Endothelial cell of umbilical vein (primary cell): ENCODE measurements around the gene CSGALNACT2. TPM values are rescaled to one million over a fixed set of nuclear protein-coding genes. Genes with fewer than 3 reads are reported as not detected.

Experiments
- BruUV-seq: library from RNA; stranded (reverse); fragments of 400-500 nt; replicated peaks from 2 replicates; lab custom pipeline; 2021; lab: Mats Ljungman, UMichigan
- CTCF ChIA-PET: fragments of 300-600, 350-600 bp; sonication (Branson Sonifier 250); formaldehyde crosslinking; loops from one replicate; lab custom pipeline; 2021; ENCODE audit warnings: antibody characterized with exemption, inconsistent platforms; lab: Charles Lee
- POLR2A ChIA-PET: fragments of 300-600, 350-600 bp; sonication (Branson Sonifier 250); formaldehyde crosslinking; loops from one replicate; lab custom pipeline; 2021; ENCODE audit warnings: antibody characterized with exemption, inconsistent platforms; lab: Charles Lee
- DNase-seq: peaks from one replicate; pipeline ENCODE4 v3.0.0-alpha.2; 2011; ENCODE audit warnings: low read depth, low spot score
- FAIRE-seq: peaks from 2 replicates; lab custom pipeline; 2011; peaks lifted over from hg19 to GRCh38; lab: Jason Lieb, UNC
- H2AFZ ChIP-seq: 2 replicates; pipeline ENCODE4 v1.6.0; 2012; ENCODE audit warnings: low read depth, low read length, control low read depth, inconsistent platforms
- H3K27ac ChIP-seq: 2 replicates; pipeline ENCODE4 v1.5.1; 2011; ENCODE audit warnings: low read depth, mild to moderate bottlenecking, control low read depth, low read length, moderate library complexity; ENCODE audit not compliant: insufficient read depth
- H3K27me3 ChIP-seq, 2 experiments: 2 replicates each; pipeline versions ENCODE4 v1.6.0 to v1.6.1; 2011; ENCODE audit warnings: low read length in 2 of 2, mixed read lengths in 1 of 2; ENCODE audit not compliant: control insufficient read depth in 2 of 2, insufficient read depth in 2 of 2
- H3K36me3 ChIP-seq, 2 experiments: 2 replicates in 1 of 2; 3 replicates in 1 of 2; pipeline ENCODE4 v1.5.1; 2011; ENCODE audit warnings: low read length in 2 of 2, mild to moderate bottlenecking in 1 of 2, moderate library complexity in 1 of 2; ENCODE audit not compliant: control insufficient read depth in 2 of 2, insufficient read depth in 2 of 2; ENCODE audit errors: extremely low read depth in 1 of 2
- H3K4me1 ChIP-seq: 3 replicates; pipeline ENCODE4 v1.5.1; 2011; ENCODE audit warnings: mild to moderate bottlenecking, low read length; ENCODE audit not compliant: control insufficient read depth, insufficient read depth; ENCODE audit errors: extremely low read depth
- H3K4me2 ChIP-seq: 2 replicates; pipeline ENCODE4 v1.6.1; 2011; ENCODE audit warnings: low read length, control low read depth, mixed read lengths; ENCODE audit not compliant: insufficient read depth
- H3K4me3 ChIP-seq, 3 experiments: fragments of 200-600 bp in 1 of 3; sonication (generic), shearing (Covaris generic) in 1 of 3; replicated peaks in 1 of 3; 2 replicates each; pipeline ENCODE4 v1.5.1; 2011 to 2016; ENCODE audit warnings: control low read depth in 3 of 3, low read length in 3 of 3, mild to moderate bottlenecking in 2 of 3, inconsistent platforms in 1 of 3, low read depth in 1 of 3, moderate library complexity in 1 of 3; ENCODE audit not compliant: insufficient read depth in 1 of 3
- H3K79me2 ChIP-seq: 2 replicates; pipeline ENCODE4 v1.6.0; 2012; ENCODE audit warnings: low read length, inconsistent platforms; ENCODE audit not compliant: control insufficient read depth, insufficient read depth
- H3K9ac ChIP-seq: replicated peaks from 2 replicates; pipeline ENCODE3; 2011; ENCODE audit warnings: low read length, control low read depth; ENCODE audit not compliant: insufficient read depth; ENCODE audit errors: extremely low read depth
- H3K9me1 ChIP-seq: replicated peaks from 3 replicates; pipeline ENCODE4 v1.6.0; 2011; ENCODE audit warnings: mild to moderate bottlenecking, low read length; ENCODE audit not compliant: control insufficient read depth, insufficient read depth; ENCODE audit errors: extremely low read depth
- H3K9me3 ChIP-seq: replicated peaks from 2 replicates; pipeline ENCODE4 v1.5.1; 2012; ENCODE audit warnings: low read length, inconsistent platforms; ENCODE audit not compliant: control insufficient read depth, insufficient read depth
- H4K20me1 ChIP-seq: replicated peaks from 2 replicates; pipeline ENCODE3; 2011; ENCODE audit warnings: mild to moderate bottlenecking, low read length; ENCODE audit not compliant: control insufficient read depth, insufficient read depth; ENCODE audit errors: extremely low read depth
- CTCF ChIP-seq, 2 donors: IDR thresholded peaks; 1 replicate in 1 of 2; 2 replicates in 1 of 2; pipeline ENCODE4 v1.5.1; 2011; ENCODE audit warnings: low read length in 2 of 2, mild to moderate bottlenecking in 2 of 2, moderate library complexity in 2 of 2, control low read depth in 1 of 2, inconsistent platforms in 1 of 2, low read depth in 1 of 2; ENCODE audit not compliant: insufficient read depth in 1 of 2; ENCODE audit errors: extremely low read depth in 1 of 2
- EZH2 ChIP-seq: IDR thresholded peaks from 2 replicates; pipeline ENCODE4 v1.6.1; 2012; ENCODE audit warnings: borderline replicate concordance, low read depth, mild to moderate bottlenecking, moderate library complexity, low read length, inconsistent platforms; ENCODE audit not compliant: severe bottlenecking
- FOS ChIP-seq: IDR thresholded peaks from 2 replicates; pipeline ENCODE4 v1.6.1; 2011; ENCODE audit warnings: mild to moderate bottlenecking, low read length, moderate library complexity, borderline replicate concordance; ENCODE audit not compliant: insufficient read depth
- GATA2 ChIP-seq: IDR thresholded peaks from 2 replicates; pipeline ENCODE4 v1.7.0; 2011; ENCODE audit warnings: low read depth, mild to moderate bottlenecking, moderate library complexity, mixed read lengths, low read length; ENCODE audit not compliant: insufficient read length, insufficient read depth
- JUN ChIP-seq: IDR thresholded peaks from 2 replicates; pipeline ENCODE4 v1.6.1; 2011; ENCODE audit warnings: borderline replicate concordance, low read depth; ENCODE audit not compliant: insufficient read length, insufficient read depth
- MAX ChIP-seq: IDR thresholded peaks from 2 replicates; pipeline ENCODE4 v1.6.1; 2011; ENCODE audit not compliant: insufficient read depth, insufficient read length
- MYC ChIP-seq: IDR thresholded peaks from one replicate; pipeline ENCODE4 v1.6.1; 2011; ENCODE audit warnings: mild to moderate bottlenecking, low read depth, low read length
- POLR2A ChIP-seq: IDR thresholded peaks from 2 replicates; pipeline ENCODE4 v1.6.1; 2012; ENCODE audit warnings: low read depth, mild to moderate bottlenecking, control low read depth, low read length
- POLR2AphosphoS5 ChIP-seq: IDR thresholded peaks from 2 replicates; pipeline ENCODE4 v1.6.1; 2012; ENCODE audit warnings: low read depth, mild to moderate bottlenecking, control low read depth, low read length, moderate library complexity; ENCODE audit not compliant: insufficient read depth
- dilution Hi-C: fragments of 300-500 bp; cut with MboI; formaldehyde crosslinking; loops from one replicate; pipeline ENCODE4 v1.15.0; 2019; ENCODE audit warnings: low sequenced_read_pairs; ENCODE audit not compliant: extremely low pct_ligation_motif_present
- intact Hi-C: fragments of 100-400 bp; cut with micrococcal nuclease; formaldehyde crosslinking; loops from one replicate; pipeline ENCODE4 v1.10.0; 2022
- polyA plus RNA-seq, 4 experiments: library from polyadenylated mRNA; depleted of rRNA in 3 of 4; stranded (reverse) in 3 of 4; unstranded in 1 of 4; fragments of >200 nt; gene quantifications; 2 replicates each; pipeline versions ENCODE4 v1.2.1 to v1.2.3, GENCODE V29; 2011 to 2012; ENCODE audit warnings: missing spikeins in 1 of 4
- total RNA-seq: library from RNA; stranded (reverse); gene quantifications from 2 replicates; pipeline ENCODE4 v1.2.3, GENCODE V29; 2021

The CSGALNACT2 gene
- total and polyA plus RNA-seq, 2 donors (not counting 3 experiments of a cell fraction or from before 2014, with no cell fraction given), result 9.7 to 17.7 TPM

- dilution Hi-C loops, result no loop called here
- CTCF ChIA-PET, result no interaction called here
- H3K4me2 ChIP-seq, result no peak overlapping the region
Observed at GRCh38 chr10:43231523-43232078, 93.4 kb downstream of the CSGALNACT2 start.

More at GRCh38 chr10:43231523-43232078, 93.4 kb downstream of the CSGALNACT2 start:
- no TSS peak for BruUV-seq
- POLR2A ChIA-PET, result no interaction called here
- H4K20me1 ChIP-seq, result no peaks in the 10 kb centered on the region
- no peak overlapping the region for H2AFZ ChIP-seq
- no peak overlapping the region for H3K4me3 ChIP-seq
- DNase-seq, result no peak
- no peak overlapping the region for H3K9ac ChIP-seq
- H3K27me3 ChIP-seq, result peaks cover 23 to 24% of the 10 kb centered on the region in 2 experiments
- TF ChIP-seq CTCF (IDR thresholded peaks at IDR 0.05; ENCODE audit: extremely low read depth in 1 of 2, insufficient read depth in 1 of 2, low read depth in 1 of 2, low read length in 2 of 2), result no peak
- TF ChIP-seq EZH2, result no peak
- no peak for TF ChIP-seq GATA2
- no peak for TF ChIP-seq POLR2A
- no peak for TF ChIP-seq FOS
- no peak for TF ChIP-seq POLR2AphosphoS5
- TF ChIP-seq MYC, result no peak
- no peak for TF ChIP-seq JUN
- no peak for TF ChIP-seq MAX
- H3K79me2 ChIP-seq, result no peaks in the 10 kb centered on the region
- no peaks in the 10 kb centered on the region for H3K36me3 ChIP-seq
- H3K9me3 ChIP-seq, result no peaks in the 10 kb centered on the region
- intact Hi-C loops, result no loop called here
- no peak for FAIRE-seq
- H3K27ac ChIP-seq, result no peak overlapping the region
- no peaks in the 10 kb centered on the region for H3K4me1 ChIP-seq
- H3K9me1 ChIP-seq, result no peaks in the 10 kb centered on the region
